Heart left ventricle (tissue), 16 donors: ENCODE measurements around the gene FRMPD4. TPM values are rescaled to one million over a fixed set of nuclear protein-coding genes. Genes with fewer than 3 reads are reported as not detected.

Experiments
- ATAC-seq, 4 donors: fragments of 200-7000 bp; cut with Tn5 transposase; one replicate each; pipeline ENCODE4 v1.9.1; 2020 to 2022; ENCODE audit warnings: moderate library complexity in 4 of 4, mild to moderate bottlenecking in 3 of 4, moderate number of reproducible peaks in 1 of 4
- DNase-seq, 5 donors: peaks; one replicate each; pipeline ENCODE4 v3.0.0-alpha.2; 2020
- H3K27ac ChIP-seq, 12 donors: fragments of 200-600 bp; sonication (generic) in 4 of 12; one replicate each; pipeline versions ENCODE4 v1.5.0 to v1.8.0; 2016 to 2022; ENCODE audit warnings: mild to moderate bottlenecking in 2 of 12
- H3K27me3 ChIP-seq, 9 donors: fragments of 200-600 bp; sonication (generic) in 2 of 9; one replicate each; pipeline versions ENCODE4 v1.5.1 to v1.8.0; 2016 to 2022; ENCODE audit warnings: mild to moderate bottlenecking in 3 of 9
- H3K36me3 ChIP-seq, 9 donors: fragments of 200-600 bp; sonication (generic) in 2 of 9; one replicate each; pipeline versions ENCODE4 v1.5.0 to v1.8.0; 2018 to 2022; ENCODE audit warnings: mild to moderate bottlenecking in 2 of 9
- H3K4me1 ChIP-seq, 12 donors: fragments of 200-600 bp; sonication (generic) in 4 of 12; one replicate each; pipeline versions ENCODE4 v1.5.0 to v1.8.0; 2016 to 2022; ENCODE audit warnings: mild to moderate bottlenecking in 3 of 12
- H3K4me3 ChIP-seq, 12 donors: fragments of 200-600 bp; sonication (generic) in 4 of 12; one replicate each; pipeline versions ENCODE4 v1.5.0 to v1.8.0; 2017 to 2022; ENCODE audit warnings: mild to moderate bottlenecking in 9 of 12, moderate library complexity in 4 of 12
- H3K9me3 ChIP-seq, 12 donors: fragments of 200-600 bp; sonication (generic) in 4 of 12; one replicate each; pipeline versions ENCODE4 v1.5.0 to v1.8.0; 2016 to 2022; ENCODE audit warnings: mild to moderate bottlenecking in 1 of 12
- POLR2A ChIP-seq, 2 donors: fragments of 450-650 bp; IDR thresholded peaks; one replicate each; pipeline ENCODE4 v1.6.1; 2017; ENCODE audit warnings: antibody characterized with exemption in 2 of 2, mild to moderate bottlenecking in 2 of 2, moderate library complexity in 2 of 2
- WGBS, 4 donors: extraction: QIAGEN DNeasy Blood & Tissue Kit in 2 of 4; methylation state at CpG; one replicate each; pipeline versions ENCODE4 v1.1.5 to v1.1.7; 2013 to 2018; 5-methylcytosine and 5-hydroxymethylcytosine counted together
- intact Hi-C, 10 donors: fragments of 100-400 bp; cut with DNase I; formaldehyde crosslinking; loops; one replicate each; pipeline versions ENCODE4 v1.11.1 to v1.14.2; 2022
- polyA plus RNA-seq, 2 donors: library from polyadenylated mRNA; stranded (reverse); fragments of 200-250 nt; gene quantifications; one replicate each; pipeline ENCODE4 v1.2.3, GENCODE V29; 2013
- total RNA-seq, 9 donors: library from RNA; depleted of rRNA in 2 of 9; stranded (reverse); fragments of >200 nt in 2 of 9; fragmentation: NEBNext Ultra II Directional in 3 of 9; extraction: Animal tissue kit (Norgen Biotek cat#: 25700) in 3 of 9; gene quantifications; one replicate each; pipeline versions ENCODE4 v1.1.0 to v1.2.4, GENCODE V29; 2016 to 2023
- TF ChIP-seq, protein P1 (sequence below), 12 donors: fragments of 200-600 bp; sonication (generic) in 4 of 12; IDR thresholded peaks; one replicate each; pipeline versions ENCODE4 v1.5.0 to v1.8.0; 2018 to 2022; ENCODE audit warnings: antibody characterized with exemption in 12 of 12, mild to moderate bottlenecking in 5 of 12
- donor health status: ischemic (EF 13 %, LVEDD 7.1; RV severe dilation, severe dysfunction).
- donor health status: healthy with polysubstance abuse.
- donor health status: DM: no; HTN: yes; CAD: no.
- donor health status: DM: no; HTN: no; CAD: no.
- donor health status: ischemic (EF 25% LVEDD 6.9; RV normal size, moderate dysfunction).
- donor health status: ischemic (EF 25% LVEDD 5.7; RV mildly dilated, moderate dysfunction).
- donor health status: healthy.
- donor health status: DM: yes; HTN: yes; CAD: no.
- donor health status: ischemic (EF 35%, LVEDD 5.7; RV mildly dilated, moderate dysfunction).
- donor health status: nonischemic (EF 11% LVEDD 7.7; RV severe dilation, severe dysfunction).
- donor health status: DM: yes; HTN: yes; CAD: no.
- donor health status: PGD.
- donor health status: ischemic (EF 29% LVEDD 5.4; RV normal size, mild dysfunction).
- donor health status: nonischemic (EF 23%, LVEDD 6.1; RV moderate dilation, normal function).

The FRMPD4 gene
- total and polyA plus RNA-seq, 11 donors = 0.07 to 4.2 (median 1.4) TPM

DNA sequence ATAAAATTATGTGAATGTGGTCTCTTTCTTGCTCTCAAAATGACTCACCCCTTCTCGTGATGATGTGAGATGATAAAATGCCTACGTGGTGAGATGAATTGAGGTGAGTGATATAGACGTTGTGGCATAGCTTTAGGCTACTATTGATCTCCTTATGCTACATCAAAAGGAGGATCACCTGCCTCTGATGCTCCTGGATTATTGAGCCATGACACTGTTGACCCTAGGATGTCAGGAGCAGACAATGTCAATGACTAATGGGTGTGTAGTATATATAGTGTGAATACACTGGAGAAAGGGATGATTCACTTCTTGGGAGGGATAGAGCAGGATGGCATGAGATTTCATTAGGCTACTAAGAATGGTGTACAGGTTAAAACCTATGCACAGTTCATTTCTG, 442.3 kb downstream of the FRMPD4 start:
- intact Hi-C loops = no loop called here
- H3K27me3 ChIP-seq = peaks cover 0 to 12% (median 0%) of the 10 kb centered on the region in 9 donors
- DNase-seq (no peak), ATAC-seq (no peak)
- H3K36me3 ChIP-seq = no peaks in the 10 kb centered on the region
- no peaks in the 10 kb centered on the region for H3K4me1 ChIP-seq
- no peak overlapping the region for H3K4me3 ChIP-seq
- H3K9me3 ChIP-seq = no peaks in the 10 kb centered on the region
- WGBS, 4 donors = 39 to 67% (median 46%) methylated on average over 3 of the region's 3 CpGs
- no peak for TF ChIP-seq POLR2A (IDR thresholded peaks at IDR 0.05)
- TF ChIP-seq, protein P1, sequence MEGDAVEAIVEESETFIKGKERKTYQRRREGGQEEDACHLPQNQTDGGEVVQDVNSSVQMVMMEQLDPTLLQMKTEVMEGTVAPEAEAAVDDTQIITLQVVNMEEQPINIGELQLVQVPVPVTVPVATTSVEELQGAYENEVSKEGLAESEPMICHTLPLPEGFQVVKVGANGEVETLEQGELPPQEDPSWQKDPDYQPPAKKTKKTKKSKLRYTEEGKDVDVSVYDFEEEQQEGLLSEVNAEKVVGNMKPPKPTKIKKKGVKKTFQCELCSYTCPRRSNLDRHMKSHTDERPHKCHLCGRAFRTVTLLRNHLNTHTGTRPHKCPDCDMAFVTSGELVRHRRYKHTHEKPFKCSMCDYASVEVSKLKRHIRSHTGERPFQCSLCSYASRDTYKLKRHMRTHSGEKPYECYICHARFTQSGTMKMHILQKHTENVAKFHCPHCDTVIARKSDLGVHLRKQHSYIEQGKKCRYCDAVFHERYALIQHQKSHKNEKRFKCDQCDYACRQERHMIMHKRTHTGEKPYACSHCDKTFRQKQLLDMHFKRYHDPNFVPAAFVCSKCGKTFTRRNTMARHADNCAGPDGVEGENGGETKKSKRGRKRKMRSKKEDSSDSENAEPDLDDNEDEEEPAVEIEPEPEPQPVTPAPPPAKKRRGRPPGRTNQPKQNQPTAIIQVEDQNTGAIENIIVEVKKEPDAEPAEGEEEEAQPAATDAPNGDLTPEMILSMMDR (IDR thresholded peaks at IDR 0.05) = no peak
- H3K27ac ChIP-seq = no peak overlapping the region

DNA sequence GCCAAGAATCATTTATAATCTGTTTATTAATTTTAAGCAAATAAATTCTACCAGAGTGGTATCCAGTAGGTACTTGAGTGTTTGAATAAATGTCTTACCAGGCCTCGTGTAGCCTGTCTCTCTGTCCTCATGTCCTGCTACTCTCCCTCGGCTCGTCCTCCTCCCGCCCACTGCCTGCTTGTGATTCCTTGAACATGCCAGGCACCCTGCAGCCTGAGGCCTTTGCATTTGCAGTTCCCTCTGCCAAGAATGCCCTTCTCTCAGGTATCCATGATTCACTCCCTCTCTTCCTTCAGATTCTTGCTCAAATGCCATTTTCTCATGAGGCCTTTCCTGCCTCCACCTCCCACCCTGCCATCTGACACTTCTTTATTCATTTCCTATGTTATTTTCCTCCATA, 443.3 kb downstream of the FRMPD4 start:
- Histone ChIP-seq H3K9me3 (no peaks in the 10 kb centered on the region), H3K27ac (no peak overlapping the region), H3K4me3 (no peak overlapping the region), H3K4me1 (no peaks in the 10 kb centered on the region), H3K36me3 (no peaks in the 10 kb centered on the region), H3K27me3 (peaks cover 0 to 10% (median 0%) of the 10 kb centered on the region in 9 donors)
- intact Hi-C loops = no loop called here
- TF ChIP-seq POLR2A (IDR thresholded peaks at IDR 0.05) = no peak
- TF ChIP-seq, protein P1 (IDR thresholded peaks at IDR 0.05) = no peak
- ATAC-seq (no peak), DNase-seq (no peak)
- WGBS, 4 donors = 59 to 76% (median 70%) methylated on average over 4 of the region's 4 CpGs

DNA sequence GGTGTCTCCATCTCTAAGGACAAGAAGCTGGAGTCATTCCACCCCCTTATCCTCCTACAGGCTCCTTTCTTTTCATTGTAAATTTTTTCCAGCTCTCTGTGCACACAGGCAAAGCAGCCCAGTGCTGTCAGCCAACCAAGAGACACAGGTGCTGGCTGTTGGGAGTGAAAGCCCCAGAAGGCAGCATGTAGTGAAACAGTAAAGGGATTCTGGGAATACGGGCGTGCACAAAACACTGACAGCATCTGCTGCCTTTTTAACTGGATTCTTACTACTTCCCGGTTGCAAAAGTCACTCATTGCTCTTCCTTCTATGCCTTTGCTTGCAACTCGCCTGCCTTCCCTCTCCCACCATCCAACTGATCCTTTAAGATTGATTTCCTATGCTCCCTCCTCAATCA, 444.4 kb downstream of the FRMPD4 start:
- Histone ChIP-seq H3K4me3 (no peak overlapping the region), H3K36me3 (no peaks in the 10 kb centered on the region), H3K4me1 (no peaks in the 10 kb centered on the region), H3K27ac (no peak overlapping the region), H3K9me3 (no peaks in the 10 kb centered on the region), H3K27me3 (peaks cover 0 to 10% (median 0%) of the 10 kb centered on the region in 9 donors)
- TF ChIP-seq, protein P1 (IDR thresholded peaks at IDR 0.05) = no peak
- TF ChIP-seq POLR2A (IDR thresholded peaks at IDR 0.05) = no peak
- intact Hi-C loops = no loop called here
- WGBS, 4 donors = 75 to 80% (median 76%) methylated on average over 4 of the region's 4 CpGs
- DNase-seq (no peak), ATAC-seq (no peak)

DNA sequence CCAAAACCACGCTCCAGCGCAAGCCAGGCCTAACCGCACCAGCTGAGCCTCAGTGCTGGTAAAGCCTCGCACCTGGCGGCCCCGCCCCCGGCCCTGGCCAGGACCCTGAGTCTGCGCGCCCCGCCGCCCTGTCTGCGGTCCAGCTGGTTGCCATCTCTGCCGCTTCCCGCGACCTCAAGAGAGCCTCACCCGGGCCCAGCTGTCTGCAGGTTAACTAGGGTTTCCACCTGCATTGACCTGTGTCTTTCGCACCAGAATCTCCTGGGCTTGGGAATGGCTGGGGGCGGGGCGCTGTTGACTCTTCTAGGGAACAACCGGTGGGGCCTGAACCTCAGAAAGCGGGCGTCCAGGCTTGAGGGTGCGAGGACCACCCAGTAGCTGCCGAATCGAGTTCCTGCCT, 445.3 kb downstream of the FRMPD4 start:
- Histone ChIP-seq H3K36me3 (no peaks in the 10 kb centered on the region), H3K4me3 (no peak overlapping the region), H3K4me1 (no peaks in the 10 kb centered on the region), H3K27me3 (peaks cover 0 to 10% (median 0%) of the 10 kb centered on the region in 9 donors), H3K27ac (no peak overlapping the region), H3K9me3 (no peaks in the 10 kb centered on the region)
- intact Hi-C loops = no loop called here
- ATAC-seq (no peak), DNase-seq (no peak)
- TF ChIP-seq, protein P1 (IDR thresholded peaks at IDR 0.05) = no peak
- TF ChIP-seq POLR2A (IDR thresholded peaks at IDR 0.05) = no peak
- 74 to 87% (median 83%) methylated on average over 19 to 25 of the region's 25 CpGs for WGBS, 4 donors
